GM12873 (cell line): ENCODE measurements around the gene ADAMTS19.

Experiments
- TF ChIP-seq, protein P1 (sequence below): IDR thresholded peaks from 2 replicates; pipeline ENCODE4 v1.5.1; 2012; ENCODE audit warnings: low read depth, mild to moderate bottlenecking, moderate library complexity, low read length, control low read depth; ENCODE audit not compliant: insufficient read depth; ENCODE audit errors: missing control alignments

The ADAMTS19 gene

DNA sequence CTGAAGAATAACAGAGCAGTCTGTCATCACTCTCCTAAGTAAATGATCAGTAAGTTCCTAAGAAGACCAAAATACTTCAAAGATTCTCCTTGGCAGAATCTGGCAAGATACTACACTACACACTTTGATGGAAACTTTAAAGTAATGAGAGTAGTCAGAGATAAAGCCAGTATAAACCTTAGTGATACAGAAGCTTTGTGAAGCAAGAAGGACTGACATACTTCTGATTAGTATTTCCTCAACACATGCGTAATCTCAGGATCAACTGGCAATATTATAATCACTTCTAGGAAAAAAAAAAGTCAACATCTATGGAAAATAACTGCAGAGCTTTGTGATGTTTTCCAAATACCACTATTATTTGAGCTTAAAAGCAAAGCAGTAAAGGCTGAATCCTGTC is 34.0 kb upstream of the ADAMTS19 start:
- TF ChIP-seq, protein P1, sequence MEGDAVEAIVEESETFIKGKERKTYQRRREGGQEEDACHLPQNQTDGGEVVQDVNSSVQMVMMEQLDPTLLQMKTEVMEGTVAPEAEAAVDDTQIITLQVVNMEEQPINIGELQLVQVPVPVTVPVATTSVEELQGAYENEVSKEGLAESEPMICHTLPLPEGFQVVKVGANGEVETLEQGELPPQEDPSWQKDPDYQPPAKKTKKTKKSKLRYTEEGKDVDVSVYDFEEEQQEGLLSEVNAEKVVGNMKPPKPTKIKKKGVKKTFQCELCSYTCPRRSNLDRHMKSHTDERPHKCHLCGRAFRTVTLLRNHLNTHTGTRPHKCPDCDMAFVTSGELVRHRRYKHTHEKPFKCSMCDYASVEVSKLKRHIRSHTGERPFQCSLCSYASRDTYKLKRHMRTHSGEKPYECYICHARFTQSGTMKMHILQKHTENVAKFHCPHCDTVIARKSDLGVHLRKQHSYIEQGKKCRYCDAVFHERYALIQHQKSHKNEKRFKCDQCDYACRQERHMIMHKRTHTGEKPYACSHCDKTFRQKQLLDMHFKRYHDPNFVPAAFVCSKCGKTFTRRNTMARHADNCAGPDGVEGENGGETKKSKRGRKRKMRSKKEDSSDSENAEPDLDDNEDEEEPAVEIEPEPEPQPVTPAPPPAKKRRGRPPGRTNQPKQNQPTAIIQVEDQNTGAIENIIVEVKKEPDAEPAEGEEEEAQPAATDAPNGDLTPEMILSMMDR = no peak

DNA sequence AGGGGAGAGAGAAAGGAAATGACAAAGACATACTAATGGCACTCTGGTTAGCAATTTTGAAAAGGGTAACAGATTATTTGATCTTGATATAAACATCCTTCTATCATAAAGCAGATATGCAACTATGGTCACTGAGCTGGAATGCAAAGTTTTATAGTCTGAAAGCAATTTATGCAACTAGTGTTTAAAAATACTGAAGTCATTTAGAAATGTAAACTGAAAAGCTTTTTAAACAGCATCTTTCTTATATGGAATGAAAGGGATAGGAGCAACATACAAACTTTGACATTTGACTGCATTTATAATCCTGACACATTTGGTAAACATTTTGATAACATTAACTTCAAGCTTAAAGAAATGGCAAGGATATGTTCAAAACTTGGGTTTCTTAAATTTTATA is 28.7 kb upstream of the ADAMTS19 start:
- TF ChIP-seq, protein P1 = no peak

- TF ChIP-seq, protein P1 = no peak
Measured at GRCh38 chr5:129438322-129438721, 21.8 kb upstream of the ADAMTS19 start.

- TF ChIP-seq, protein P1 = no peak
Measured at GRCh38 chr5:129440424-129440823, 19.7 kb upstream of the ADAMTS19 start.

DNA sequence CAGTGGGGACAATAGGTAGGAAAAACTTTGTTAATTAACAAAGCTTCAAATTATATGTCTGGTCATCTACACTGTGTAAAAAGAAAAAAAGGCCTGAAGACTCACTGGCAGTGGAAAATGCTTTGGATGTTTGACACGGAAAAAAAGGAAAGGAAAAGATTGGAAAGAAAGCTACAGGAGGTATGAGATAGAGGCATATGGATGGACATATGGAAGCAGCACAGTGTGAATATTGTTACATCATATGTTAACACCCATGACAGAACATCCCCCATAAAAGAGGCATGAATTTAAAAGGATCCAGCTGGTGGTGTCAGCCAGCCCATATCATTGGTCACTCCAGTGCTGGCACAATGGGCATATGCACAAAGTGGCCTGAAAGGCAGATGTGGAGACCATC is 19.0 kb upstream of the ADAMTS19 start:
- TF ChIP-seq, protein P1 = no peak

DNA sequence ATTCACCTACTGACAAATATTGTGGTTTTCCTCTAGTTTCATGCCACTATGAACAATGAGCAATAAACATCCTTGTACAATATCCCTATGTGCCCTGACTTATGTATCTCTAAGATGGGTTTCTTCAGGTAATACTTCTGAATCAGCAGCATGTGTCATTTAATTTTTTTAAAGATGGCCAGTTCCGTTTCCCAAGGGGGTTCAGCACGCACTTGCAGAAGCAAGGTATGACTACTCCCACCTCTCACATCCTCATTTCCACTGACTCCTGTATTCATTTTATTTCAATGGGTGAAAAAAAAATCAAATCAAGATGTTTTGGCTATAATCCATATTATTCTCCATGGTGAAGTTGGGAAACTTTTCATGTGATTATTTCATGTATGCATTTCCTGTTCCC is 14.7 kb upstream of the ADAMTS19 start:
- TF ChIP-seq, protein P1 = no peak

DNA sequence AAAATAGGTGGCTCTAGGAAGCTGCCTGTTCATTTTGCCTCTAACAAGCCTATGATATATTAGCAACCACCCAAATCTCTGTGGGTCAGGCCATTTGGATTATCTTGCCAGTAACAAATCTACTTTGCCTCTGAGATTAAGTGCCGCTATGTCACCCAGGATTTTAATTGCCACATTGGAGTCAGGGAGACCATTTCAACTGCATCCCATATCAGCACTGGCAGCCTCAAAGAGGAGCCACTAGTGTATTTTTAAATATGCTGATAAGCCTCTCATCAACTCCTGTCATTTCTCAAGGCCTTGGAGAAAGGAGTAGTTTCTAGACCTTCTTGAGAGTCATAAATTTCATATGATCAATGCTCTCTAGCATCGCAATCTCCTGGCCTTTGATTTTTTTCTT is 12.1 kb upstream of the ADAMTS19 start:
- TF ChIP-seq, protein P1 = no peak
